HG03097 (cell line): ENCODE results near the gene TNFAIP3.

Experiments used
- ATAC-seq: cut with Tn5 transposase; IDR thresholded peaks from one replicate; pipeline ENCODE4 v1.9.1; 2021; ENCODE audit not compliant: unreplicated experiment, low FRiP score

TNFAIP3 gene

GRCh38 chr6:137862419-137863090, 4.5 kb upstream of the TNFAIP3 start:
- no peak for ATAC-seq

- ATAC-seq: no peak
Observed at GRCh38 chr6:137863091-137863797, 3.8 kb upstream of the TNFAIP3 start.

GRCh38 chr6:137864812-137865508, 2.1 kb upstream of the TNFAIP3 start:
- ATAC-seq: no peak

GRCh38 chr6:137866200-137866913, 702 bp upstream of the TNFAIP3 start:
- peak; percentile 30 for ATAC-seq

- ATAC-seq: no peak
Observed at GRCh38 chr6:137867685-137868509, 838 bp downstream of the TNFAIP3 start.

GRCh38 chr6:137868721-137869548, 1.9 kb downstream of the TNFAIP3 start:
- no peak for ATAC-seq

GRCh38 chr6:137869549-137870307, 2.7 kb downstream of the TNFAIP3 start:
- no peak for ATAC-seq

GRCh38 chr6:137870308-137870644, 3.2 kb downstream of the TNFAIP3 start:
- no peak for ATAC-seq

- ATAC-seq: no peak
Observed at GRCh38 chr6:137870744-137871247, 3.7 kb downstream of the TNFAIP3 start.

GRCh38 chr6:137871291-137871690, 4.2 kb downstream of the TNFAIP3 start:
- ATAC-seq: no peak

- ATAC-seq: no peak
Observed at GRCh38 chr6:137871831-137872454, 4.9 kb downstream of the TNFAIP3 start.

GRCh38 chr6:137872581-137873115, 5.6 kb downstream of the TNFAIP3 start:
- no peak for ATAC-seq

- ATAC-seq: peak; percentile 34
Observed at GRCh38 chr6:137873273-137873762, 6.3 kb downstream of the TNFAIP3 start.

- no peak for ATAC-seq
Observed at GRCh38 chr6:137874204-137875057, 7.4 kb downstream of the TNFAIP3 start.

GRCh38 chr6:137875058-137875520, 8.0 kb downstream of the TNFAIP3 start:
- no peak for ATAC-seq

- no peak for ATAC-seq
Observed at GRCh38 chr6:137875606-137876005, 8.5 kb downstream of the TNFAIP3 start.

- no peak for ATAC-seq
Observed at GRCh38 chr6:137876547-137876946, 9.5 kb downstream of the TNFAIP3 start.
